GM18526 (cell line): ENCODE data around the gene SPEN.
A peak's percentile ranks its signal among the peaks of the same experiment; 100 is the strongest.

Experiments
- POLR2A ChIP-seq: IDR thresholded peaks from 3 replicates; pipeline ENCODE4 v1.6.1; 2011; ENCODE audit not compliant: insufficient read length; ENCODE audit errors: extremely low read depth

The SPEN gene

DNA sequence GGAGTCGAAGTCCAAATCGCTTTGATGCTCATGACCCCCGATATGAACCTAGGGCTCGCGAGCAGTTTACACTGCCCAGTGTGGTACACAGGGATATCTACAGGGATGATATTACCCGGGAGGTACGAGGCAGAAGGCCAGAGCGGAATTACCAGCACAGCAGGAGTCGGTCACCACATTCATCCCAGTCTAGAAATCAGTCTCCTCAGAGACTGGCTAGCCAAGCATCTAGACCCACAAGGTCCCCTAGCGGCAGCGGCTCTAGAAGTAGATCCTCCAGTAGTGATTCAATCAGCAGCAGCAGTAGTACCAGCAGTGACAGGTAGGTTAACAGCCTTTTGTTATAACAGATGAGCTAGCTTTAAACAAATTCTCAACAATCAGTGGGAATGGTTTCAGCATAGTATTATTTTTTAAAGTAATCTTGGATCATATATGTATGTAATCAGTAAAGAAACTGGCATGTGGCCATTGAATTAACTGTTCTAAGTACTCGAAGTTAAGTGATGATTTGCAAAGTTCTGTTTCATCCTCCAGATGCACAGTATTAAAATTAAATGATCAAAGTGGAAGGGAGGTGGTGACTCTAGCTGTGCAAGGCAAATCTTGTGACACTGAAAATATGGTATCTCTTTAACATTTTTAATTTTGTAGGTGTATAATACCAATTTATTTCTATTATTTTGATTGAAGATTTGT lies 29.0 kb downstream of the SPEN start:
- no peak for TF ChIP-seq POLR2A

DNA sequence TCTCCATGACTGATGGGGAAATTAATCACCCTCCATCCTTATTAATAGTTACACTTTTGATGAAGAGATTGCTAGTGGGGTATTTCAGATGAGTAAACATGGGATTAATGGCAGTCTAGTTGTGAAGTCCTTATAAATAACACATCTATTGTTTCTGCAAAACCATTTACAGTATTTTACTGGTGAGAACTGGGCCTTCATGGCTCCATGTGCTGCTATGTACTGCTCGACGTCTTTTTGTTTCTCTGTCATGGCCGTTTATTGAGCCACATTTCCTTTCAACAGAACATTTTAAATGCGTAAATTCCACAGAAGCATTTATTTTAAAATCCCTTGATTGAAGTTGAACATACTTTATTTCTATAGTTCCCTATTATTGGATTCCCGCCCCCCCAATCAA lies 34.5 kb downstream of the SPEN start:
- no peak for TF ChIP-seq POLR2A

DNA sequence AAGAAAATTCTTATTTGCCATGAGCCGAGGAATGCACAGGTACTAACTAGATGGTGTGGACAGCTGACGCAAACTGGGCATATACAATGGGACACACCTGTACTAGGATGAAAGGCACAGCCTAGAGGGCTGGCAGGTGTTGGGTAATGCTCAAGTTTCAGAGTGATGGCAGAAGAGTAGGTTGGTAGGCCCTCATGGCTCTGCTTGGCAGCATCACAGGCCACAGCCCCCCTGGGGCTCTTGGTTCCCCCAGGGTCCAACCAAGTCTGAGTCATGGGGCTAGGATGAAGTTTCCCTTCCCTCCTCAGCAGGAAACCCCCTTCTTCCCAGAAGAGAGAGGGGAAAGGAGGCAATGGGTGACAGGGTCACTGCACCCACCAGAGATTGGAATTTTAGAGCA lies 35.2 kb downstream of the SPEN start:
- no peak for TF ChIP-seq POLR2A

DNA sequence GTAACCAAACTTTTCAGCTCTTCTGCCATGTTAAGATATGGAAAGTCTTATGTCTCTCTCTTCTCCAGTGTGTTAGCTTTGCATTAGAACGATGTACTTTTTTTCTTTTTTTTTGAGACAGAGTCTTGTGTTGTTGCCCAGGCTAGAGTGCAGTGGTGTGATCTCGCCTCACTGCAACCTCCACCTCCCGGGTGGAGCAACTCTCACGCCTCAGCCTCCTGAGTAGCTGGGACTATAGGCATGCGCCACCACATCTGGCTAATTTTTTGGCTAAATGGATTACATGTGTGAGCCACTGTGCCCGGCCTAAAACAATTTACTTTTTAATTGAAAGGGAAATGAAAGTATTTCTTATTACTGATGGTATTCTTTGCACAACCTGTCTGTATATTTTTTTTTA lies 35.8 kb downstream of the SPEN start:
- TF ChIP-seq POLR2A = no peak

DNA sequence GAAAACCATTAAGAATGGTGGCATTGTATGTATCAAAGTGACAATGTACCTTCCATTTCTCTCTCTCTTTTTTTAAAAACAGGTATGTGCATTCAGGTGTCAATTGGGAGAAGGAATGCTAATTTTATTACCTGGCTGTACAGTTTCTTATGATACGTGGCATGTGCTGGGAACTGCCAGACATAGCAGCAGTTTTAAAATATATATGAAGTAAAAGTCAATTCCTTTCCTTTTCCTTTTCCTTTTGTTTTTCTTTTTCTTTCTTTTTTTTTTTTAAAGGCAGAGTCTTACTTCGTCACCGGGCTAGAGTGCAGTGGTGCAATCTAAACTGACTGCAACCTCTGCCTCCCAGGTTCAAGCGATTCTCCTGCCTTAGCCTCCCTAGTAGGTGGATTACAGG lies 37.0 kb downstream of the SPEN start:
- no peak for TF ChIP-seq POLR2A

DNA sequence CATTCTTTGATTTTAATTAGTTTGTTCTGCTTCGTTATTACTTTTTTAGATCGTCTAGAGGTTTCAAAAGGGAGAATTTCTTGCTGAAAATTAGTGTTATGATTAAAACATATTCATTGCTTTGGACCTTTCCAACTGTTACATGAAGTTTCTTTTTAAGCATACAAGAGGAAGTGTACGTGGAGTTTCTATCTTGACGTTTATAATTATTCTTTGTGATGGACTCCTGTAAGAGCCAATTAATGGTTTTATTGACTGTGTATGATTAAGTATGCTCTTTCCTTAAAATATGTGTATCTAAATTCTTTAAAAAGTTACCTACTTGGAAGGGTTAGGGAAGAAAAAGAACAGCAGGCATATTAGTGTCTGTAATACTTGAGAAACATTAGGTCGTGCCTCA lies 37.8 kb downstream of the SPEN start:
- TF ChIP-seq POLR2A = no peak

DNA sequence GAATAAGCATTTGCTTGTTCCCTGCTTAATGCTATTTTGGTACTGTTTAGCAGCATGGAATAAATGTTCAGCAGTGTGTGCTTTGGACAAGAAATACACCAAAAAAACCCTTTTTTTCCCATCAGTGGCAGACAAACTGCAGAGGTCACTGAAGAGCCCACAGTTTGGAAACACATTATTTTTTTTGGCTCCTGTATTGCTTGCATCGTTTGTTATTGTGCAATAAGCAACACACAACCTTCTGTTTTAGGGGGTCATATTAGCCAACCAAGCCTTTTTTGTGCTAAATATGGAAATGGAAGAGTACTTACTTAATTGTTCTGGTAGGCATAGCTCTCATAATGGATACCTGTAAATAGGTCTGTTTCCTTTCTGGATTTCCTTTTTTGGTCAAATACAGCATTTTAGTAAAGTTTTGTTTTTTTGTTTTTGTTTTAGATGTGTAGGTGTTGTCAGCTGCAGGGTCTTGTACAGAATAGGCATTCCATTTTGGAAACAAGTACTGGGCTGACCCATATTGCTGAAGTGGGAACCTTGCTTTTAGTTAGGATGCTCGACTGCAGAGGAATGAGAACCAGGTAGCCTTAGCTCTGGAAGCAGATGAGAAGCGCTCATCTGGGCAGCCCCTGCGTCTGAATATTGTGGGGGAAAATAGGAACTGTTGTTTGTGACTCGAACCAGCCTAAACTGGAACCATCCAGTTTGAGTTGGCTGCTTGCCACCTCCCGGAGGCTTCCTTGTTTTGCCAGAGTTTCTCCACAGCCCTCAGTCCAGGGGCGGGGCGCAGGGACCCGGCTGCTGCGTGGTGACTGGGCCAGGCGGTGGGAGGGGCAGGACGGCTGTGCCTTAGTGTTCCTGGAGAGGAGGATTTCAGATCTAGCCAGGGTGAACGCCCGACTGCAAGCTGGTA lies 38.4 kb downstream of the SPEN start:
- peak; percentile 18 for TF ChIP-seq POLR2A

DNA sequence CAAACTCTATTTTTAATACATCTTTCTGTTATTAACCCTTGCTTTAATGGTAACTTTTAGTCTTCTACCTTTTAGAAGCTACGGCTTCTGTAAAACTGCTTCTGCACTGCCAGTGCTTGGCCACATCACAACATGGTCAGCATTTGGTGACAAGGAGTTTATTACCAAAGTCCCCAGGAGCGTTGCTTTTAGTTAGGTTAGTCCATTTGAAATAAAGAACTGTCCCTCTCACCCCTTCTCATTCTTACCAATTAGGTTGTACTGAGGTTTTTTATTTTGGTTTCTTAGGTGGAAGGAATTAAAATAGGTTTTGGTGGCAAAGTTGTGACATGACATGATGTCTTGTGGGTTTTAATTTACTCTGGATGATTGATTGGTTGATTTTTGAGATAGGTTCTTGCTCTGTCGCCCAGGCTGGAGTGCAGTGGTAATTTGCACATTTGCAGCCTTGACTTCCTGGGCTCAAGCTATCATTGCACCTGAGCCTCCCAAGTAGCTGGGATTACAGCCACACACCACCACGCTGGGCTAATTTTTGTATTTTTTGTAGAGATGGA lies 39.2 kb downstream of the SPEN start:
- TF ChIP-seq POLR2A = no peak

DNA sequence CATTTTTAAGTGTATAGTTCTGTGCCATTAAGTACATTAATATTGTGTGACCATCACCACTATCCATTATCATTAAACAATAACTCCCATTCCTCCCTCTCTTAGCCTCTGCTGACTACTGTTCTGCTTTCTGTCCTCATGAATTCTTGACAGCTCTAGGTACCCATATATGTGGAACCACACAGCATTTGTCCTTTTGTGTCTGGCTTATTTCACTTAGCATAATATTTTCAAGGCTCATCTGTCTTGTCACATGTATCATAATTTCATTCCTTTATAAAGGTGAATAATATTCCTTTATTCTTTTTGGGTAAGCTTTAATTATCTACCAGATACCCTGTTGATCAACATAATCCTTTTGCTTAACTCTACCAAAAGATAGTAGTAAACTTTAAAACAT lies 47.7 kb downstream of the SPEN start:
- TF ChIP-seq POLR2A = no peak

DNA sequence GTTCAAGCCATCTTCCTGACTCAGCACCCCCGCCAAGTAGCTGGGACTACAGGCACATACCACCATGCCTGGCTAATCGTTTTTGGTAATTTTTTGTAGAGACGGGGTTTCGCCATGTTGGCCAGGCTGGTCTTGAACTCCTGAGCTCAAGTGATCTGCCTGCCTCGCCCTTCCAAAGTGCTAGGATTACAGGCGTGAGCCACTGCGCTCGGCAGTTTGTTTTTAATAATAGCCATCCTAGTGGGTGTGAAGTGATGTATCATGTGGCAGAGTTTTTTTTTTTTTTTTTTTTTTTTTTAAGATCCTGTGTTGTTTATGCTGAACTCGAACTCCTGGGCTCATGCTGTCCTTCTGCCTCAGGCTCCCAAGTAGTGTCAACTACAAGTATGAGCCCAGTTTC lies 51.8 kb downstream of the SPEN start:
- TF ChIP-seq POLR2A = no peak

DNA sequence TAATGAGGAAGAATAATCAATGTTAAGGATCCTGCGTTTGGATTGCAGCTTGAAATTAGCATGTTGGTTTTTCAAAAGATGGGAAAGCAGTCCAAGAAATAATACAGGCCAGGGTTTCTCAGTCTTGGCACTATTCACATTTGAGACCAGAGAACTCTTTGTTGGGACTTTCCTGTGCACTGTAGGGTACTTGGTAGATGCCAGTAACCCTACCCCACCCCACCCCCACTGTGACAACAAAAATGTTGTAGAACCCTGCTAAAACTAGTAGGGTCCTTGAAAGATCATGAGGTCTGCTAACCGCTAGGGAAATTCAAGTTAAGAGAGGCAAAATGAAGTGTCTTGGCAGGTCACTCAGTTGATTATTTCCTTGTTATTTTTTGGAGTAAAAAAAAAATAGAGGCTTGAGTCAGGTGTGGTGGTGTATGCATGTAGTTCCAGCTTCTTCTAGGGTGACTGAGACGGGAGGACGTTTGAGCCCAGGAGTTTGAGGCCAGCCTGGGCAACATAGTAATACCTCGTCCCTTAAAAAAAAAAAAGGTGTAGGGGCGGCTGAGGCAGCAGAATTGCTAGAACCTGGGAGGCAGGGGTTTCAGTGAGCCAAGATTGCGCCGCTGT lies 53.3 kb downstream of the SPEN start:
- TF ChIP-seq POLR2A = no peak

DNA sequence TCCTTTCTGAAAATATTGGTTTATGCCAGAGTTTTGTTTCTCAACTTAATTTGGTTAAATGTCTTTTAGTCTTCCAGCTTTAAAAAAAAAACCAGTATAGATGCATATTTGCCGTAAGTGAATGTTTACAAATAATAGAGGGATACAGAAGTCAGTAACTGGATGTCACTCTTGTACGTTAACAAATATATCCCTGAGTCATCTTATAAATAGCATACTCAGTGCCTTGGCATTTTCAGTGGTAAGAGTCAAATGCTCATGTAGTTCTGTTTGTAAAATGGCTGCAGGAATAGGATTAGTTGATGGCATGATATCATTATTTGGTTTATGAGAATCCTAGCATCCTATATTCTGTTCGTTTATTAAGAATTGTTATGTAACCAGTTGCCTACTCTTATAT lies 55.4 kb downstream of the SPEN start:
- no peak for TF ChIP-seq POLR2A

DNA sequence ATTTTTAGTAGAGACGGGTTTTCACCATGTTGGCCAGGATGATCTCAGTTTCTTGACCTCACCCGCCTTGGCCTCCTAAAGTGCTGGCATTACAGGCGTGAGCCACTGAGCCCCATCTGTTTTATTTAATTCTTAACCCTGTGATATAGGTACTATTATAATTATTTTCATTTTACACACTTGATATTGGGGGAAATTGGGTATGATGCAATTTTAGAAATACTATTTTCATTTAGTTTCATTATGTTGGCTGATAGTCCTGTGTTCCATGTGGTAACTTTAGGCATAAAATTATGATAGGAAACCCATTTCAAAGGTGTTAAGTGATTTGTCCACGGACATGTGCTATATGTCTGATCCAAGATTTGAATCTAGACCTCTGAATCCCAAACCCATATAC lies 61.1 kb downstream of the SPEN start:
- TF ChIP-seq POLR2A = no peak

DNA sequence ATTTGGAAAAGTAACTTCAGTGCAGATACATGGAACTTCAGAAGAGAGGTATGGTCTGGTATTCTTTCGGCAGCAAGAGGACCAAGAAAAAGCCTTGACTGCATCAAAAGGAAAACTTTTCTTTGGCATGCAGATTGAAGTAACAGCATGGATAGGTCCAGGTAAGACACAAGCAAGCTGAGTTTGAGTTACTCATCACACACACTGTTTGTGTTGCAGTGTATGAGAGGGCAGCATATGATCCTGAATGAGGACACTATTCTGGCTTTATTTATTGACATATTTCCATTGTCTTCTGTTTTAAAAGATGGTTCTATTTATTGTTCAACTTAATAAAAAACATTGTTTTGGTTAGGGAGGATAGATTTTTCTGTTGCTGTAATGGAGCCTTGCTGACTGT lies 63.6 kb downstream of the SPEN start:
- no peak for TF ChIP-seq POLR2A

DNA sequence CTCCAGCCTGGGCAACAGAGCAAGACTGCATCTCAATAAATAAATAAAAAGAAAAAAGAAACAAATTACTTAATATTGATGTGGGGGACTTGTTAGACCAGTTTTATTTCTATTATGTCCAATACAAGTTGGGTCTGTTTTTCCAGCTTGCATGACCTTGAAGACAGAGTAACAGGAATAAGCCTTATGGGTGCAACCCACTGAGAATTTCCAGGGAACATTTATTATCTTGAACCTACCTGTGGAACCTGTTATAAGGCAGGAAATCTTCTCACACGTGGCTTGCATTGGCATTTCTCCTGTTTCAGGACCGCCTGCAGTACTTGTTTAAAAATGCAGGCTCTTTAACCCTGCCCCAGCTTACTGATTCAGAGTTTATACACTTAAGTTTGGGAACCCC lies 64.4 kb downstream of the SPEN start:
- TF ChIP-seq POLR2A = no peak

DNA sequence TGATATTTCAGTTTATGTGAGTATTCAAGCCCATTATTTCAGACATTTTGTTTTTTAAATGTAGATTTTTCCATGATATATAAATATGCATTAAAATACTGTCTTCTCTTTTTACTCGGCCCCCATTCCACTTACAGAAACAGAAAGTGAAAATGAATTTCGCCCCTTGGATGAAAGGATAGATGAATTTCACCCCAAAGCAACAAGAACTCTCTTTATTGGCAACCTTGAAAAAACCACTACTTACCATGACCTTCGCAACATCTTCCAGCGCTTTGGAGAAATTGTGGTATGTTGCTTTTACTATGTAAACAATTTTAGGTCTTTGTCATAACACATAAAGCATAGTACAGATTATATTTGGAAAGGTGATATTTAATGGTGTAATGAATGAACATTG lies 68.5 kb downstream of the SPEN start:
- no peak for TF ChIP-seq POLR2A
